Upper lobe of left lung (tissue), 6 donors: Measurements from ENCODE around the gene RERE. TPM values are rescaled to one million over a fixed set of nuclear protein-coding genes. Genes with fewer than 3 reads are reported as not detected.

Source experiments
- ATAC-seq, 2 donors: fragments of 200-7000 bp; cut with Tn5 transposase; one replicate each; pipeline ENCODE4 v1.9.1; 2022; ENCODE audit warnings: mild to moderate bottlenecking in 2 of 2, moderate library complexity in 2 of 2; ENCODE audit not compliant: low FRiP score in 2 of 2
- DNase-seq, 2 donors: peaks; one replicate each; pipeline ENCODE4 v3.0.0-alpha.2; 2019 to 2020
- H3K27ac ChIP-seq, 4 donors: fragments of 200-600 bp; sonication (generic); one replicate each; pipeline ENCODE4 v1.5.1; 2016 to 2019
- H3K27me3 ChIP-seq, 4 donors: fragments of 200-600 bp; sonication (generic); one replicate each; pipeline ENCODE4 v1.5.1; 2017 to 2019
- H3K36me3 ChIP-seq, 4 donors: fragments of 200-600 bp; sonication (generic); one replicate each; pipeline ENCODE4 v1.5.1; 2016 to 2019
- H3K4me1 ChIP-seq, 4 donors: fragments of 200-600 bp; sonication (generic); one replicate each; pipeline ENCODE4 v1.5.1; 2018 to 2019
- H3K4me3 ChIP-seq, 4 donors: fragments of 200-600 bp; sonication (generic); one replicate each; pipeline ENCODE4 v1.5.1; 2017 to 2019; ENCODE audit warnings: mild to moderate bottlenecking in 2 of 4, moderate library complexity in 1 of 4
- H3K9me3 ChIP-seq, 4 donors: fragments of 200-600 bp; sonication (generic); one replicate each; pipeline ENCODE4 v1.5.1; 2018 to 2019
- EP300 ChIP-seq, 4 donors: sonication (generic); formaldehyde crosslinking; IDR thresholded peaks; one replicate each; pipeline ENCODE4 v1.5.1; 2017; ENCODE audit warnings: antibody characterized with exemption in 4 of 4, control low read depth in 2 of 4
- POLR2A ChIP-seq, 4 donors: fragments of 450-650 bp; IDR thresholded peaks; one replicate each; pipeline ENCODE4 v1.5.1; 2016 to 2017; ENCODE audit warnings: antibody characterized with exemption in 4 of 4, mild to moderate bottlenecking in 2 of 4
- POLR2AphosphoS5 ChIP-seq, 2 donors: sonication (generic); formaldehyde crosslinking; IDR thresholded peaks; one replicate each; pipeline ENCODE4 v1.5.1; 2017; ENCODE audit warnings: antibody characterized with exemption in 2 of 2
- WGBS, 2 donors: methylation state at CpG; one replicate each; pipeline ENCODE4 v1.1.5; 2017 to 2018; 5-methylcytosine and 5-hydroxymethylcytosine counted together
- total RNA-seq, 6 donors: library from RNA; depleted of rRNA in 4 of 6; stranded (reverse); fragments of >200 nt in 4 of 6; gene quantifications; one replicate each; pipeline versions ENCODE4 v1.1.0 to v1.2.1, GENCODE V29; 2016 to 2021
- TF ChIP-seq, protein P1 (sequence below), 6 experiments: fragments of 450-650 bp in 4 of 6; fragments of 200-600 bp in 2 of 6; sonication (generic) in 2 of 6; IDR thresholded peaks; one replicate each; pipeline ENCODE4 v1.5.1; 2016 to 2019; ENCODE audit warnings: antibody characterized with exemption in 6 of 6
- donor health status: DM: no; HTN: no; CAD: no; lungs with moderate emphysema.
- donor health status: DM: no; HTN: yes; CAD: no; lungs with severe emphysema.

Gene RERE
- total RNA-seq, 6 donors from 2014 or later, result 75.5 to 222 (median 104) TPM

DNA sequence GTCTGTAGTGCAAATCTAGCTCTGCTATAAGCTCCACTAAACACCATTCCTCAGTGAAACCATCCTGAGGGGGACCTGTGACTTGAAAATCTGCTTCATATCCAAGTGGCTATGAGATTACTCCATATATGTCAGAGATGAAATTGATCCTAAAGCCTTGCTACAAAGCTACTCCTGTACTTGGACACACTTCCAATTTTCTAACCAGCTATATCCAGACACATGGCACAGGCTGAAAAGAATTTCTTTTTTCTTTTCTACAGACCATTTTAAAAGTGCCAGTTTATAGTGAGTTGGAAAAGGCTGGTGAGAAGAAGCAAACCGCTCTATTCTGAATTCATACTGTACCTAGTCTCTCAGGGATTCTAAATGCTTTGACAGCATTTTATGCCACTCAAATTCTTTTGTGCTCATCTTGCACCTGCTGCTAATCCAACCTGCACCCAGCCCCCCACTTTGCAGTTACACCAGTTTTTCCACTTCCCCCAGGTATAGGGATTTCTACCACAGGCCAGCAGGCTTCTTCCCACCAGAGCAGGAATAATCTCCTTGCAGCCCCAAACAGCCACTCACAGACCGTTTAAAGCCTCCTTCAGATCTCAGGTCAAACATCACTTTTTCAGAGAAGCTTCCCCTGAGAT is 112.5 kb downstream of the RERE start:
- H3K27ac ChIP-seq, result no peak overlapping the region

DNA sequence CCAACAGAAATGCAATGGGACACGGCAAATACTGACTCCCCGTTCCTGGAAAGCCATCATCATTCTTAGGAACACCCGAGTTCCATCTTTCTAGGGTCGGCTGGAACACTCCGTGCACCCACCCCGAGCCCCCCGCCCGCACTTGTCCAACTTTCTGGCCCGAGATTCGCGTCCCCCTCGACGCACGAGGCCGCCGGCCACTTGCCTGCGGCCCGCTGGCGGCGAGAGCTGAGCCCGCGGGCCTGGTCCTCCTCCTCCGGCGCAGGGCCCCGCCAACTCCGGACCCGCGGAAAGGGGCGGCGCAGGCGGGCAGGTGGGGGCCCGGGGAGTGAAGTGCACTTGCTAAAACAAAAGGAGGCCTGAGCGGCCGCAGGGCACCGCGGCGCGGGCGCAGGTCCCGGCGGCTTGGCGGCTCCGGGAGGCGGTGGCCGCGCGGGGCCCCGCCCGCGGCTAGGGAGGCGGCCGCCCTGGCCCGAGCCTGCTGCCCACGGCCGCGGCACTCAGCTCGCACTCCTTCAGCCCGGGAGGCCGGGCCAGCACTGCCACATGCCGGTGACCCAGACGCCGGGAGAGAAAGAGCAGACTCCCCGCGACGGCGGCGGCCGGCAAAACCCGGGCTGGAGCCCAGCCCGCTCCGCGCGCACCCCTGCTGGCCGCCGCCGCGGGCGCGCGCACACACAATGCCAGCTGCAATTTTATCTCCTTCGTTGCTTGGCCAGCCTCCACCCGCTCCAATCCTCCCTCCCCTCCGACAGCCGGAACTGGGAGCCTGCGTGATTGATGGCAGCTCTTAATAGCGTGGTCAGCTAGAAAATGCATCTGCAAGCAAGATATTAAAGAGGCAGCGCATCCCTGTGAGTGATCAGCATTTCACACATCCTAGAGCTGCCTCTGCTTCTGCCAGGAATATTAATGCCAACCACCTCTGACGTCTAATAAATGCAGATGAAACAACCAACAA is 114.3 kb downstream of the RERE start:
- 0 to 1% methylated on average over 20 to 56 of the region's 88 CpGs for WGBS, 2 donors
- peak overlapping the region; percentile 55 to 77 (median 68) for H3K4me3 ChIP-seq
- ATAC-seq (peak; percentile 95), DNase-seq (peak; percentile 94 to 97)
- H3K27ac ChIP-seq, result peak overlapping the region; percentile 84 to 91 (median 88)
- peaks cover 24 to 43% (median 26%) of the 10 kb centered on the region in 4 donors for H3K4me1 ChIP-seq
- no peaks in the 10 kb centered on the region for H3K27me3 ChIP-seq
- H3K36me3 ChIP-seq, result no peaks in the 10 kb centered on the region
- no peaks in the 10 kb centered on the region for H3K9me3 ChIP-seq
- TF ChIP-seq, protein P1, sequence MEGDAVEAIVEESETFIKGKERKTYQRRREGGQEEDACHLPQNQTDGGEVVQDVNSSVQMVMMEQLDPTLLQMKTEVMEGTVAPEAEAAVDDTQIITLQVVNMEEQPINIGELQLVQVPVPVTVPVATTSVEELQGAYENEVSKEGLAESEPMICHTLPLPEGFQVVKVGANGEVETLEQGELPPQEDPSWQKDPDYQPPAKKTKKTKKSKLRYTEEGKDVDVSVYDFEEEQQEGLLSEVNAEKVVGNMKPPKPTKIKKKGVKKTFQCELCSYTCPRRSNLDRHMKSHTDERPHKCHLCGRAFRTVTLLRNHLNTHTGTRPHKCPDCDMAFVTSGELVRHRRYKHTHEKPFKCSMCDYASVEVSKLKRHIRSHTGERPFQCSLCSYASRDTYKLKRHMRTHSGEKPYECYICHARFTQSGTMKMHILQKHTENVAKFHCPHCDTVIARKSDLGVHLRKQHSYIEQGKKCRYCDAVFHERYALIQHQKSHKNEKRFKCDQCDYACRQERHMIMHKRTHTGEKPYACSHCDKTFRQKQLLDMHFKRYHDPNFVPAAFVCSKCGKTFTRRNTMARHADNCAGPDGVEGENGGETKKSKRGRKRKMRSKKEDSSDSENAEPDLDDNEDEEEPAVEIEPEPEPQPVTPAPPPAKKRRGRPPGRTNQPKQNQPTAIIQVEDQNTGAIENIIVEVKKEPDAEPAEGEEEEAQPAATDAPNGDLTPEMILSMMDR (IDR thresholded peaks at IDR 0.05), result peak in 5 of 6 experiments; percentile 26 to 62 (median 55)
- TF ChIP-seq POLR2A (IDR thresholded peaks at IDR 0.05), result peak in 3 of 4 donors; percentile 56 to 84 (median 78)
- TF ChIP-seq EP300 (IDR thresholded peaks at IDR 0.05), result no peak
- TF ChIP-seq POLR2AphosphoS5 (IDR thresholded peaks at IDR 0.05), result peak; percentile 24 to 91

More for the DNA sequence above, 112.5 kb downstream of the RERE start:
- no peaks in the 10 kb centered on the region for H3K36me3 ChIP-seq
- H3K9me3 ChIP-seq, result no peaks in the 10 kb centered on the region
- DNase-seq (no peak), ATAC-seq (no peak)
- H3K4me3 ChIP-seq, result no peak overlapping the region
- 64 to 65% methylated on average over 2 of the region's 2 CpGs for WGBS, 2 donors
- no peaks in the 10 kb centered on the region for H3K27me3 ChIP-seq
- peaks cover 24 to 30% (median 26%) of the 10 kb centered on the region in 4 donors for H3K4me1 ChIP-seq
- TF ChIP-seq POLR2A (IDR thresholded peaks at IDR 0.05) (no peak), EP300 (IDR thresholded peaks at IDR 0.05) (no peak), POLR2AphosphoS5 (IDR thresholded peaks at IDR 0.05) (no peak)
- TF ChIP-seq, protein P1 (IDR thresholded peaks at IDR 0.05), result no peak

DNA sequence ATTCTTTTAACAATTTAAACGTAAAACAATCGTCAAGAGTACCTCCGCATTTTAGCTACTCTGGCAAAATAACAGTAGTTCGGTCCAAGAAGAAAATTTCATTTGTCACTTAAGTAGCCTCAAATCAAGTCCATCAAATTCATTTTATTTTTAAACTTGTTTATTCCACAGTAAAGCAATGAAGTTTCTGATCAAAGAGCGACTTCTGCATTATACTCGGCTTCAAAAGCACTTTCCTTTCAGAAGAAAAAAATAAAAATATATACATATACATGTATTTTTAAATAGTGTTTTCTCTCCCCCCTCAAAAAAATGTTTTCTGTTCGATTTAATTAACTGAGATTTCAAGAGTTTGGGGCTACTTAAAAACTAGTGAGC is 115.0 kb downstream of the RERE start:
- no peak for ATAC-seq
- TF ChIP-seq, protein P1 (IDR thresholded peaks at IDR 0.05), result no peak
- no peak for TF ChIP-seq POLR2AphosphoS5 (IDR thresholded peaks at IDR 0.05)
- no peak for TF ChIP-seq EP300 (IDR thresholded peaks at IDR 0.05)
- TF ChIP-seq POLR2A (IDR thresholded peaks at IDR 0.05), result no peak
- no peaks in the 10 kb centered on the region for H3K27me3 ChIP-seq
- H3K4me3 ChIP-seq, result peak overlapping the region; percentile 55 to 77 (median 68)
- WGBS, 2 donors, result 6 to 8% methylated on average over 7 of the region's 7 CpGs
- H3K36me3 ChIP-seq, result no peaks in the 10 kb centered on the region
- H3K27ac ChIP-seq, result peak overlapping the region; percentile 84 to 91 (median 88)
- no peak for DNase-seq
- H3K9me3 ChIP-seq, result no peaks in the 10 kb centered on the region
- peaks cover 24 to 44% (median 26%) of the 10 kb centered on the region in 4 donors for H3K4me1 ChIP-seq

DNA sequence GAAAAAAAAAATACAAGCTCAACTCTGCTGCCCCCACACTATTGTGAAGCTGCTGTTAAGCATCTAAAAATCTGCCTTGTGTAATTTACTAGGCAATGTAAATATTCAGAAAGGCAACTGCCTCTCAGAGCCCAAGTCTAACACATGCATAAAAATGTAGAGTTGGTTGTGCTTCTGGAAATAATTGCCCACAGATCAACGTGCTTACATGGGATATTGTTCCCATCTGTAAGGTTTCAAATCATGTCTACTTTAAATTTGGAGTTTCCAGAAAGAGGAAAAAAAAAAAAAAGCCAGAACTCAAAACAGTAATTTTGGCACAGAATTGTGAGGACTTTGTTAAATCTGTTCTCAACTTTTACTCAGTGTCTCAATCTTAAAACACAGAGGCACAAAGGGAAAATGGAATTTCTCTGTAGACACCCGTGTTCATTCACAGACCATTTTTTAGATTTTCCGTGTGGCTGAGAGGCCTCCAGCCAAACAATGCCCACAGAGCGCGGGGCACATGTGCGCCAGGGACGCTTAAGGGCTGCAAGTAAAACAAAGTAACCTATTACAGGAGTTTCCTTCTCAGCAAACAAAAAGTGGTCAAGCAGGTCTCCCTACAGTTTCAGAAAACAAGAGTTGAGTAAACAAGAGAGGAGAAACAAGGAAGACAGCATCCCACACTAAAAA is 115.5 kb downstream of the RERE start:
- peak; percentile 56 to 70 for DNase-seq
- peak overlapping the region in 3 of 4 donors; percentile 63 to 77 (median 73) for H3K4me3 ChIP-seq
- no peaks in the 10 kb centered on the region for H3K27me3 ChIP-seq
- no peaks in the 10 kb centered on the region for H3K36me3 ChIP-seq
- no peaks in the 10 kb centered on the region for H3K9me3 ChIP-seq
- H3K27ac ChIP-seq, result peak overlapping the region; percentile 84 to 91 (median 88)
- WGBS, 2 donors, result 9 to 14% methylated on average over 7 of the region's 7 CpGs
- H3K4me1 ChIP-seq, result peaks cover 21 to 44% (median 24%) of the 10 kb centered on the region in 4 donors
- TF ChIP-seq POLR2A (IDR thresholded peaks at IDR 0.05) (no peak), EP300 (IDR thresholded peaks at IDR 0.05) (no peak), POLR2AphosphoS5 (IDR thresholded peaks at IDR 0.05) (no peak)
- TF ChIP-seq, protein P1 (IDR thresholded peaks at IDR 0.05), result no peak
- peak; percentile 19 to 64 for ATAC-seq
